ENCODE results near the gene JAGN1.
"Not testable (repeated sequence)": the region's sequence is repeated elsewhere in the genome, so short reads cannot be mapped to it uniquely, and the experiment has no call there.

JAGN1 gene

DNA sequence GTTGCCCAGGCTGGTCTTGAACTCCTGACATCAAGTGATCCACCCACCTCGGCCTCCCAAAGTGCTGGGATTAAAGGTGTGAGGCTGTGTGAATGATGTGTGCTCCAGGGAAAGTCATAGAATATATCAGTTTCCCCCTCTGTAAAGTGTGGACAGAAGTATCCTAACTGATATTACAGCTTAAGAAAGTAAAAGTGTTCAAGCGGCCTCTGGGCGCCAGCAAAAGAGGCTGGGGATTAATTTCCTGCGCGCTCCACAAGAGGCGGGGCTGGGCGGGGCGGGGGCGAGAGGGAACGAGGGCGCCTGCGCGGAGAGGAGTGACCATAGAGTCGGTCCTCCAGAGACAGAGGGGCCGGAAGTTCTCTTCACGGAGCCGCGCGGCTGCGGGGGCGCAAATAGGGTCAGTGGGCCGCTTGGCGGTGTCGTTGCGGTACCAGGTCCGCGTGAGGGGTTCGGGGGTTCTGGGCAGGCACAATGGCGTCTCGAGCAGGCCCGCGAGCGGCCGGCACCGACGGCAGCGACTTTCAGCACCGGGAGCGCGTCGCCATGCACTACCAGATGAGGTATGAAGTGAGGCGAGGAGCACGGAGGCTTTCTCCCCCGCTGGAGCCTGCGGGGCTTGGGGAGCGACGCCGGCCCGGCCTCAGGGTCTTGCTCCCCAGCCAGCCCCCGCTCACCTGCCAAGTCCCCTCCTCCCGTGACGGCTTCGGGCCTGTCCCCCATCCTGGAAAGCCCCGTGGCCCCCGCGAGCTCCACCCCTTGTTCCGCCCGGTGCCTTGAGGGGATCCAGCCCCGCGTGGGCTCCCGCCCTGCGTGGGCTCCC, at the start of gene JAGN1:
TSS of gene JAGN1 (plus strand) at position 362 of the 823 bp plus-strand sequence. CDS start at position 475, 113 bp downstream.
- peak; percentile 87 to 92 for DNase-seq (ENCODE audit: low read depth in 2 of 2)

- no peak for DNase-seq (ENCODE audit: low read depth in 2 of 2)
Measured at GRCh38 chr3:9841015-9841414, 49.4 kb upstream of the JAGN1 start.

- peak; percentile 94 to 98 for DNase-seq (ENCODE audit: low read depth in 2 of 2)
Measured at GRCh38 chr3:9843715-9844438, 46.5 kb upstream of the JAGN1 start, which contains the start of gene RPUSD3. Gene RPUSD3, minus strand, starts transcription at chr3:9844008. Its CDS starts 18 bp downstream, at chr3:9843990.

GRCh38 chr3:9846231-9846630, 44.2 kb upstream of the JAGN1 start:
- no peak for DNase-seq (ENCODE audit: low read depth in 2 of 2)

- DNase-seq (ENCODE audit: low read depth in 2 of 2), result no peak
Measured at GRCh38 chr3:9846931-9847488, 43.4 kb upstream of the JAGN1 start.

GRCh38 chr3:9847870-9848269, 42.5 kb upstream of the JAGN1 start:
- DNase-seq (ENCODE audit: low read depth in 2 of 2), result not testable (repeated sequence)

GRCh38 chr3:9848860-9849259, 41.5 kb upstream of the JAGN1 start:
- not testable (repeated sequence) for DNase-seq (ENCODE audit: low read depth in 2 of 2)

GRCh38 chr3:9851383-9851782, 39.0 kb upstream of the JAGN1 start:
- not testable (repeated sequence) for DNase-seq (ENCODE audit: low read depth in 2 of 2)

GRCh38 chr3:9851926-9852325, 38.5 kb upstream of the JAGN1 start:
- DNase-seq (ENCODE audit: low read depth in 2 of 2), result not testable (repeated sequence)

DNA sequence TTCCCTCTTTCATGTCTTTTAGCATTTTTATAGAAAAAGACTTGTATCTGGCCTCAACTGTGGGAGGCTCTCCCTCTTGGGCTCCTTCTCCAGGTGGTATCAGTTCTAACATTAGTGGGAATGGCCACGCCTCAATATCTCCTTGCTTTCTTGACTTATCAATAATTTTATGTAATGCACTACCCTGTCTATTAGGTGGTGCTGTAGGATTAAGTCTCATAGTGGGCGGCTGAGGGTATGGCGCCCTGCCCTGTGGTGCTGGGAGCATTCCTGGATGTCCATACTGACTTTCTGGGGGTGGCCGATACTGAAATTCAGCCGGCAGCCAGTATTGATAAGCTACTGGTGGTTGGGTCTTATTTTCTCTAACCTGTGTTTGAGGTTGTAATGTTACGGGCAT, 37.9 kb upstream of the JAGN1 start:
- no peak for DNase-seq (ENCODE audit: low read depth in 2 of 2)

GRCh38 chr3:9854291-9854940, 36.0 kb upstream of the JAGN1 start:
- not testable (repeated sequence) for DNase-seq (ENCODE audit: low read depth in 2 of 2)

- no peak for DNase-seq (ENCODE audit: low read depth in 2 of 2)
Measured at GRCh38 chr3:9855594-9855993, 34.8 kb upstream of the JAGN1 start.

- DNase-seq (ENCODE audit: low read depth in 2 of 2), result no peak
Measured at GRCh38 chr3:9859530-9860025, 30.8 kb upstream of the JAGN1 start.

- no peak for DNase-seq (ENCODE audit: low read depth in 2 of 2)
Measured at GRCh38 chr3:9861201-9861600, 29.2 kb upstream of the JAGN1 start.

DNA sequence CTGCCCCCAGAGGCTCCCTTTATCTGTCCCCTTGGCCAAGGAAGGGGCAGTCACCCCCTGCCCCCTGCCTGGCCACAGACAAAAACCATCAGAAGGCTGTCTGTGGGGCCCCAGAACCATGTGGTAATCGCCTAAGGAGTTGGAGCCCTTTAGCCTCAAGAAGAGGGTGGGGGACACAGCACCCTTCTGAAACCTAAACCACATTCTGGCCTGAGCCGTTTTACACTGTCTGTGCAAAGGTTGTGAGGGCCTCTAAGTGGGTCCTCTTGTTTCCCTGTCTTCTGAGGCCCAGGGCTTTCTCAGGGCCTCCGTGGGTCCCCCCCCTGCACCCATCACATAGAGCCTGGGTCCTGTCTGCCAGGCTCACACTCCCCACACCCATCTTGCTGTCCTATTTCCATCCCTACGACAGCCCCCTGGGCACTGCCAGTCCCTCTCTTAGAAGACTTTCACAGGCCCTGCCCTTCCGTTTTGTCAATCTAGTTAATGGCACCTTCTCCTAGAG, 28.7 kb upstream of the JAGN1 start:
- no peak for DNase-seq (ENCODE audit: low read depth in 2 of 2)

GRCh38 chr3:9862391-9863057, 27.9 kb upstream of the JAGN1 start:
- peak; percentile 17 to 23 for DNase-seq (ENCODE audit: low read depth in 2 of 2)

- no peak for DNase-seq (ENCODE audit: low read depth in 2 of 2)
Measured at GRCh38 chr3:9863058-9863772, 27.2 kb upstream of the JAGN1 start.

DNA sequence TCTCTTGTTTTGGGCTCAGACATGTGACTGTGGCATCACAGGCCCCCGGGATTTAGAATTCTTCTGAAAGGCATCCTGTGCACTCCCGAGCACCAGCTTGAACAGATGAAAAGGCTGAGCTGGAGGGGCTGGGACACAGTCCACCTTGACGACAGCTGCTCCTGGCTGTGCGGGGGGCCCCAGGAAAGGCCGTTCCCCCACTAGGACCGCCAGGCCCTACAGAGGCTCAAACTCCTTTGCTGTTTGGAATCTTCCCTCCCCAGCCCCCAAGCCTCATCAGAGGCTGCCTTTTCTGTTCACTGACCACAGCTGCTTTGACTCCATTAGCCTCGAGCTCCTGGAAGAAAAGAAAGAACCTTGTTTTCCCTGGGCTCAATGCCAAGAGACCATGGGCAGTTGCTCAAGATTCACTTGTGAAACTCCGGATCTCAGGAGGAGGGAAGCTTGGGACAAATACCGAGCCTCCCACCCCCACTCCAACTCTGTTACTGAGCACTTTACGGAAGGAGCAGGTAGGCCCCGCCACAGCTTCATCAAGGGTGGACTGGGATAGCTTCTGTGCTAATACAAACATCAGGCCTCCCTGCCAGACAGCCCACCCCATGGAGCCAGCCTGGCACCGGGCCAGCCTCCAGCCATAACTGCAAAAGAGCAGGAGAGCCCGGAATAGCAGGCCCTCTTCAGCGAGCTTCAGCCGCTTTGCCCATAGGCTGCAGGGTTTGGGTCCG, 26.0 kb upstream of the JAGN1 start:
- DNase-seq (ENCODE audit: low read depth in 2 of 2), result no peak

- not testable (repeated sequence) for DNase-seq (ENCODE audit: low read depth in 2 of 2)
Measured at GRCh38 chr3:9865125-9865637, 25.2 kb upstream of the JAGN1 start.
